ENCODE data around the gene TUBB3. TPM values are rescaled to one million over a fixed set of nuclear protein-coding genes. Genes with fewer than 3 reads are reported as not detected.
"Not testable (repeated sequence)": the region's sequence is repeated elsewhere in the genome, so short reads cannot be mapped to it uniquely, and the experiment has no call there.

TUBB3 gene
- total RNA-seq, 4 donors from 2014 or later: 0.33 to 2.4 (median 0.68) TPM

- Histone ChIP-seq H3K4me3 (replicated peaks in 1 of 3) (no peak overlapping the region), H3K27me3 (no peaks in the 10 kb centered on the region), H3K9me3 (no peaks in the 10 kb centered on the region), H3K36me3 (no peaks in the 10 kb centered on the region), H3K4me1 (no peaks in the 10 kb centered on the region), H3K27ac (no peak overlapping the region)
- WGBS, 2 donors: 87 to 90% methylated on average over 9 to 25 of the region's 30 CpGs
- no peak for TF ChIP-seq POLR2A (IDR thresholded peaks at IDR 0.05)
- TF ChIP-seq, protein P1, sequence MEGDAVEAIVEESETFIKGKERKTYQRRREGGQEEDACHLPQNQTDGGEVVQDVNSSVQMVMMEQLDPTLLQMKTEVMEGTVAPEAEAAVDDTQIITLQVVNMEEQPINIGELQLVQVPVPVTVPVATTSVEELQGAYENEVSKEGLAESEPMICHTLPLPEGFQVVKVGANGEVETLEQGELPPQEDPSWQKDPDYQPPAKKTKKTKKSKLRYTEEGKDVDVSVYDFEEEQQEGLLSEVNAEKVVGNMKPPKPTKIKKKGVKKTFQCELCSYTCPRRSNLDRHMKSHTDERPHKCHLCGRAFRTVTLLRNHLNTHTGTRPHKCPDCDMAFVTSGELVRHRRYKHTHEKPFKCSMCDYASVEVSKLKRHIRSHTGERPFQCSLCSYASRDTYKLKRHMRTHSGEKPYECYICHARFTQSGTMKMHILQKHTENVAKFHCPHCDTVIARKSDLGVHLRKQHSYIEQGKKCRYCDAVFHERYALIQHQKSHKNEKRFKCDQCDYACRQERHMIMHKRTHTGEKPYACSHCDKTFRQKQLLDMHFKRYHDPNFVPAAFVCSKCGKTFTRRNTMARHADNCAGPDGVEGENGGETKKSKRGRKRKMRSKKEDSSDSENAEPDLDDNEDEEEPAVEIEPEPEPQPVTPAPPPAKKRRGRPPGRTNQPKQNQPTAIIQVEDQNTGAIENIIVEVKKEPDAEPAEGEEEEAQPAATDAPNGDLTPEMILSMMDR (IDR thresholded peaks at IDR 0.05): no peak
- DNase-seq: no peak
- intact Hi-C loops (cut with DNase I): no loop called here
These were observed 42.5 kb downstream of the TUBB3 start for GRCh38 chr16:89965447-89966225.

DNA sequence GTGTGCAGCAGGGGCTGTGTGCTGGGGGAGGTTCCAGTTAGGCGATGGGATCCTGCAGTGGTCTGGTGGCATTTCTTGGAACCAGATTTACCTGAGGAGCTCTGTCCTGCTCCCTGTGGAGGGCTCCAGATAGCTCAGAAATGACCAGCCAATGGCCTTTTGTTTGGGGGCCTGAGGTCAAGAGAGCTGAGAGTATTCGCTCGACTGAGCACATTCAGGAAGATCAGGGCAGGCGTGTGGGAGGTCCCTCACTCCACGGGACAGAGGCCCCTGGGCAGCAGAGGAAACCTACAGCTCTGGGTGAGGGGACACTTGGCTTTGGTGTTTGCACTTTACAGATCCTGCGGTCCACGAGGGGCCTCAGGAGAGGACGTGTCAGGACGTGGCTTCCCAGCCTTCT, 43.6 kb downstream of the TUBB3 start:
- TF ChIP-seq, protein P1 (IDR thresholded peaks at IDR 0.05): no peak
- no peak for TF ChIP-seq POLR2A (IDR thresholded peaks at IDR 0.05)

DNA sequence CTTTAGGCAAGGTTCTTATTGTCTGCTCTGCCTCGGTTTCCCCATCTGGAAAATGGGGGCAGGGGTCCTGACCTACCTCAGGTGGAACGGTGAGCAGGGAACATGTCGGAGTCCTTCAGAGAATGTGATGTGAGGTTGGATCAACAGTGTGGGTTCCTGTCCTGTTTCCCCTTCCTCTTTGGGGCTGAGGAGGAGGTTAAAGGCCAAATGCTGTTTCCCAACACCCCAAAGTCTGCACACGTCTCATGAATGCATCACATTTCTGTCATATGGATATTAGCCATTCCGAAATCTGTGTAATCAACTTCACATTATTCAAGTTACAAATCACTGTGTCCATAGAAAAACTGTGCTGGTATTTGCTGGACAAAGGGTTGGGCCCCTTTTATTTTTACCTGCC, 44.3 kb downstream of the TUBB3 start:
- H3K9me3 ChIP-seq; intact Hi-C loops (cut with DNase I); H3K36me3 ChIP-seq; H3K4me3 ChIP-seq (replicated peaks in 1 of 3); DNase-seq; H3K27me3 ChIP-seq; H3K27ac ChIP-seq: not testable (repeated sequence)
- 94 to 96% methylated on average over 5 of the region's 5 CpGs for WGBS, 2 donors
- H3K4me1 ChIP-seq: peaks cover 13% of the 10 kb centered on the region in 2 donors

More for the DNA sequence above, 43.6 kb downstream of the TUBB3 start:
- intact Hi-C loops (cut with DNase I): no loop called here
- Histone ChIP-seq H3K27ac (no peak overlapping the region), H3K4me1 (peaks cover 10% of the 10 kb centered on the region in 2 donors), H3K4me3 (replicated peaks in 1 of 3) (no peak overlapping the region), H3K9me3 (no peaks in the 10 kb centered on the region), H3K36me3 (no peaks in the 10 kb centered on the region), H3K27me3 (no peaks in the 10 kb centered on the region)
- 60% methylated on average over 3 of the region's 9 CpGs; no CpG with 5 or more reads in 1 of the 2 donors for whole genome bisulfite sequencing, 2 donors
- no peak for DNase-seq

GRCh38 chr16:89968074-89968473, 44.9 kb downstream of the TUBB3 start:
- H3K4me3 ChIP-seq (replicated peaks in 1 of 3); DNase-seq; H3K9me3 ChIP-seq; H3K36me3 ChIP-seq; H3K27me3 ChIP-seq; H3K27ac ChIP-seq; intact Hi-C loops (cut with DNase I): not testable (repeated sequence)
- WGBS, 2 donors: 89 to 90% methylated on average over 11 of the region's 11 CpGs
- peaks cover 13% of the 10 kb centered on the region in 2 donors for H3K4me1 ChIP-seq

- H3K36me3 ChIP-seq: no peaks in the 10 kb centered on the region
- no peaks in the 10 kb centered on the region for H3K9me3 ChIP-seq
- no peak overlapping the region for H3K27ac ChIP-seq
- no peaks in the 10 kb centered on the region for H3K27me3 ChIP-seq
- H3K4me3 ChIP-seq (replicated peaks in 1 of 3): no peak overlapping the region
- DNase-seq: no peak
- peaks cover 16 to 20% of the 10 kb centered on the region in 2 donors for H3K4me1 ChIP-seq
- TF ChIP-seq, protein P1 (IDR thresholded peaks at IDR 0.05): no peak
- TF ChIP-seq POLR2A (IDR thresholded peaks at IDR 0.05): no peak
- intact Hi-C loops (cut with DNase I): no loop called here
- WGBS, 2 donors: 90 to 93% methylated on average over 6 of the region's 6 CpGs
These were observed 46.7 kb downstream of the TUBB3 start for GRCh38 chr16:89969741-89970410.

Measured in thyroid gland (tissue), 4 donors.